GM12874 (cell line): ENCODE measurements around the gene PRDM15.

Experiments
- TF ChIP-seq, protein P1 (sequence below): IDR thresholded peaks from 2 replicates; pipeline ENCODE4 v1.5.1; 2011; ENCODE audit warnings: low read depth, mild to moderate bottlenecking, control low read depth, low read length, moderate library complexity; ENCODE audit not compliant: insufficient read depth

The PRDM15 gene

GRCh38 chr21:41850085-41850484 lies 29.1 kb downstream of the PRDM15 start:
- TF ChIP-seq, protein P1, sequence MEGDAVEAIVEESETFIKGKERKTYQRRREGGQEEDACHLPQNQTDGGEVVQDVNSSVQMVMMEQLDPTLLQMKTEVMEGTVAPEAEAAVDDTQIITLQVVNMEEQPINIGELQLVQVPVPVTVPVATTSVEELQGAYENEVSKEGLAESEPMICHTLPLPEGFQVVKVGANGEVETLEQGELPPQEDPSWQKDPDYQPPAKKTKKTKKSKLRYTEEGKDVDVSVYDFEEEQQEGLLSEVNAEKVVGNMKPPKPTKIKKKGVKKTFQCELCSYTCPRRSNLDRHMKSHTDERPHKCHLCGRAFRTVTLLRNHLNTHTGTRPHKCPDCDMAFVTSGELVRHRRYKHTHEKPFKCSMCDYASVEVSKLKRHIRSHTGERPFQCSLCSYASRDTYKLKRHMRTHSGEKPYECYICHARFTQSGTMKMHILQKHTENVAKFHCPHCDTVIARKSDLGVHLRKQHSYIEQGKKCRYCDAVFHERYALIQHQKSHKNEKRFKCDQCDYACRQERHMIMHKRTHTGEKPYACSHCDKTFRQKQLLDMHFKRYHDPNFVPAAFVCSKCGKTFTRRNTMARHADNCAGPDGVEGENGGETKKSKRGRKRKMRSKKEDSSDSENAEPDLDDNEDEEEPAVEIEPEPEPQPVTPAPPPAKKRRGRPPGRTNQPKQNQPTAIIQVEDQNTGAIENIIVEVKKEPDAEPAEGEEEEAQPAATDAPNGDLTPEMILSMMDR = no peak

- TF ChIP-seq, protein P1 = no peak
These were observed 30.1 kb downstream of the PRDM15 start for GRCh38 chr21:41848958-41849580.

DNA sequence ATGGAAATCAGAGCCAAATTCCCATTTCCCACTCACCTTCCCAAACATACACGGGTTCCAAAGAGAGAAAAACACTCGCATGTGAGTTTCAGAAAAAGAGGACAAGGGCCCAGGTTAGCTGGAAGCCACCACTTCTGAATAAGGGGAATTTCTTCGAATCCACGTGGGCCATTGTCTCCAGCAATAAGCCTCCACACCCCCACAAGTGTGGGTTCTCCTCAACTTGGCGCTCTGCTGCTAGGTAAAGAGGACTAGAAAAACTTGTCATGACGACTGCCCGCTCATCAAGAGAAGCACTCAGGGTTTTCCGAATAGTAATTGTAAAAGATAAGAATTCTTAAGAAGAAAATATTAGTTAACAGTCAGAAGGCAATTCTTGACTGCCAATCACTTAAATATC lies 30.6 kb downstream of the PRDM15 start:
- TF ChIP-seq, protein P1 = no peak

DNA sequence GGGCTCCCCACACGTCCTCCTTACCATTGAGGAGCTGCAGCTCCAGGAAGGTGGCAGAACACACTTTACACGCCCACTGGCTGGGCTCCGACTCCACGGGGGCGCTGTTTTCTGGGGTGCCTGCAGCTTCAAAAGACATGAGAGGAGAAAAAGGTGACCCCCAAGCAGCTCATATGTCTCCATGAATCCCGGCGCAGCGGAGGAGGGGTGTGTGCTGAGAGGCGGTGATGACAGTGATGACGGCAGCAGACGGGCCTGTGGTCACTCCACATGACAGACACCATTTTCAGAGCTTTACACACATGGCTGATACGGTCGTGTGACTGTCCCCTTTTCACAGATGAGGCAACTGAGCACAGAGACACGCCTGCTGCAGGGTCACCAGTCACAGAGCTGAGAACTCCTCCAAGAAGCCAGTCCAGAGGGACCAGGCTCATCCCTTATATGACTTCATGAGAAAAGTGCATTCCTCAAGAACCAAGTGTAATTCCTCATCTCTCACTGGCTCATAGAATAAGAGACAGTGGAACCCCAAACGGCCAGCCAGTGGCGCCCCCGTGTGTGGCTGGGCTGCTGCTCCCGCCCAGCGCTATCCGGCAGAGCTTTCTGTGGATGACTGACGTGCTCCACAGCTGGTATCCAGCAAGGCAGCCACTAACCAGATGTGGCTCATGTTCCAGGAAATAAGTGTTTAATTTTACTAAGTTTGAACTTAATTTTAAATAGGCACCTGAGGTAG lies 31.9 kb downstream of the PRDM15 start:
- TF ChIP-seq, protein P1 = no peak

- TF ChIP-seq, protein P1 = no peak
These were observed 32.6 kb downstream of the PRDM15 start for GRCh38 chr21:41846536-41846935.

GRCh38 chr21:41846033-41846317 lies 33.2 kb downstream of the PRDM15 start:
- TF ChIP-seq, protein P1 = no peak

GRCh38 chr21:41845310-41846032 lies 33.7 kb downstream of the PRDM15 start:
- TF ChIP-seq, protein P1 = no peak
